Rectal smooth muscle tissue (tissue), 1 donor: ENCODE results near the gene UPF1.
A peak's percentile ranks its signal among the peaks of the same experiment; 100 is the strongest.
"Not testable (repeated sequence)": the region's sequence is repeated elsewhere in the genome, so short reads cannot be mapped to it uniquely, and the experiment has no call there.

Source experiments
- H3K27ac ChIP-seq: one replicate; pipeline ENCODE4 v1.7.0; 2013; ENCODE audit warnings: low read depth, low read length, inconsistent platforms
- H3K27me3 ChIP-seq: one replicate; pipeline ENCODE4 v1.7.0; 2013; ENCODE audit warnings: low read length; ENCODE audit not compliant: control insufficient read depth, insufficient read depth
- H3K36me3 ChIP-seq: one replicate; pipeline ENCODE4 v1.7.0; 2013; ENCODE audit warnings: low read length; ENCODE audit not compliant: control insufficient read depth, insufficient read depth
- H3K4me1 ChIP-seq: one replicate; pipeline ENCODE4 v1.7.0; 2013; ENCODE audit warnings: low read length; ENCODE audit not compliant: control insufficient read depth, insufficient read depth
- H3K4me3 ChIP-seq: one replicate; pipeline ENCODE4 v1.7.0; 2013; ENCODE audit warnings: low read length
- H3K9ac ChIP-seq: one replicate; pipeline ENCODE4 v1.7.0; 2013; ENCODE audit warnings: low read length

The UPF1 gene

DNA sequence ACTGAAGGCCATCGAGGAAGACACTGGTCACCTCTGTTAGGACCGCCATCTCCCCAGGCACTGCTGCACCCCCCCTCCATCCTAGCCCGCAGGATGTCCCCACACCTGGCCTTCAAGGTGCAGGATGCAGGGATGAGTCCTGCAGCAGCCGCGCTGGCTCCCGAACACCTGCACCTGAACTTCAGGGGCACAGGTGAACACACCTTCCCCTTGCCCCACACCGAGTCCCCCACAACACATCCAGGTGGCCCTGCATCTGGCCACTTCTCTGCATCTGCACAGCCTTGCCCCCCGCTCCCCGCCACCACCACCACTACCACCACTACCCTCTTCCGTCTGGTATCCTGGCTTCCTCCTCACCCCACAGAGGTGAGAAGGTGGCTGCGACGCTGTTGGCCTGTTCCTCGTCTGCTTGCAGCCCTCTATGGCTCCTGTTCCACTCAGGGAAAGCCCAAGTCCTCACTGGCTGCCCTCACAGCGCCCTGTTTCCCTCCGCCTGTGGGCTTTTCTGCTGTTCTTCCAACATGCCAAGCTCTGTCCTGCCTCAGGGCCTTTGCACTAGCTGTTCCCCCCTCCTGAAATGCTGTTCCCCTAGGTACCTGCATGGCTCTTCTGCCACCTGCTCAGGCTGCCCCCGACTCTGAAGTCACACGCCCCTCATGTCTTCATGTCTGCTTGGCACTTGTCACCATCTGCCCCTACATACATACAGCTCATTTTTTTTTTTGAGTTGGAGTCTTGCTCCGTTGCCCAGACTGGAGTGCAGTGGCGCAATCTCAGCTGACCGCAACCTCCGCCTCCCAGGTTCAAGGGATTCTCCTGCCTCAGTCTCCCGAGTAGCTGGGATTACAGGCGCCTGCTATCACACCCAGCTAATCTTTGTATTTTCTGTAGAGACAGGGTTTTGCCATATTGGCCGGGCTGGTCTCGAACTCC, 65.6 kb downstream of the UPF1 start:
- H3K4me1 ChIP-seq, result peaks cover 3% of the 10 kb centered on the region
- H3K36me3 ChIP-seq, result peaks cover 15% of the 10 kb centered on the region
- peak overlapping the region; percentile 40 for H3K9ac ChIP-seq
- H3K27ac ChIP-seq, result no peak overlapping the region
- H3K27me3 ChIP-seq, result peaks cover 25% of the 10 kb centered on the region
- H3K4me3 ChIP-seq, result no peak overlapping the region

DNA sequence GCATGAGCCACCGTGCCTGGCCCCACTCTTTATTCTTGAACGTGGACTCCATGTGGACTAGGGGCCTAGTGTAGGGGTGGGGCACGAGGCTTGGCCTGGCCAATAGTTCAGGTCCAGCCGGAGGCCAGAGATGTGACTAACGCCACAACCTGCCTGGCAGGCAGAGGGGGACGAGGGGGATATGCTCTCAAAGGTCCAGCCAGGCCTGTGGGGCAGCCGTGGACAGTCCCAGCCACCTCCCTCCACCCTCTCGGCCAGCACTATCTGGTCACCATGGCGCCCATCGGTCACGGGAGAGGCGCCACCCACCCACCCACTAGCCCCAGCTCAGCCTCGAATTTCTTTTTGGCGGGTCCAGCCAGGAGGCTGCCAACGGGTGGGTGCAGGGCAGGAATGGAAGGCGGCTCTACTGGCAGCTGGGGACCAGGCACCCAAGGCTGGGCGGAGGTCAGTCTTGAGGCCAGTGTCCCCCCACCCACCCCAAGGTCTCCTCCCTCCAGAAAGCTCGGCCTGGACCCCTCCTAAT, 66.4 kb downstream of the UPF1 start:
- Histone ChIP-seq H3K4me3 (no peak overlapping the region), H3K4me1 (peaks cover 3% of the 10 kb centered on the region), H3K27me3 (peaks cover 25% of the 10 kb centered on the region), H3K9ac (no peak overlapping the region), H3K36me3 (peaks cover 15% of the 10 kb centered on the region), H3K27ac (no peak overlapping the region)

DNA sequence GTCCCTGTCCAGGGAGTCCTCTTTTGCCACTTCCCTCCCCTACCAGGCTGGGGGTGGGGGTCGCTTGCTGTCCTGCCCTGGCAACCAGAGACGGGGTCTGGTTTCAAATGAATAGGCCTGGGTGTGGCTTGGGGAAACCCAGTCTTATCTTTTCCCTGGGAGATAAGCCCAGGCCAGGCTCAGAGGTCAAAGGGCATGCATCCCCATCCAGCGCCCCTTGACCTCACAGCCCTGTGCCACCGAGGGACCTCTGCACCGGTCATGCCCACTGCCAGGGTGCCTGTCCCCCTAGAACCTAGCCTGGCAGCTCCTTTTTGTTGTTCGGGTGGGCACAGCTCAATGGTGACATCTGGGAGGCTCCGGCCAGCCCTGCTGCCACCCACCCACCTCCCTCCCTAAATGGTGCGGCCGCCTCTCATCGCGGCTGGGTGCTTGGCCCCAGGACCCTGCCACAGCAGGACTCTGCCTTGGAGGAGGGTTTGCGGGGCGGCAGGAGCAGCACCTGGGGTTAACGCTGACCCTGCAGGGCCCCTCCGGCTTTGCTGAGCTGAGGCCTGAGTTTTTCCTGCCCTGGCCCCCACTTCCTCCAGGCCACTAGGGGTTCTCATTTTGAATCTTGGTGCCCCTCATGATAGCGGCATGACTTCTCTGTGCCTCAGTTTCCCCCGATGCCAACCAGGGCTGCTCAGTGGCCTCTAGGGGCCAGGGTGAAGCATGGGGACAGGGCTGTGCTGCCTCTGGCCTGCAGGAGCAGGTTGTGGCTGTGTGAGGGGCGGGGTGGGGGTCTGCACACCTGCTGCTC, 67.0 kb downstream of the UPF1 start:
- H3K4me3 ChIP-seq, result no peak overlapping the region
- H3K27me3 ChIP-seq, result peaks cover 19% of the 10 kb centered on the region
- H3K4me1 ChIP-seq, result peaks cover 3% of the 10 kb centered on the region
- peaks cover 15% of the 10 kb centered on the region for H3K36me3 ChIP-seq
- H3K27ac ChIP-seq, result no peak overlapping the region
- no peak overlapping the region for H3K9ac ChIP-seq

DNA sequence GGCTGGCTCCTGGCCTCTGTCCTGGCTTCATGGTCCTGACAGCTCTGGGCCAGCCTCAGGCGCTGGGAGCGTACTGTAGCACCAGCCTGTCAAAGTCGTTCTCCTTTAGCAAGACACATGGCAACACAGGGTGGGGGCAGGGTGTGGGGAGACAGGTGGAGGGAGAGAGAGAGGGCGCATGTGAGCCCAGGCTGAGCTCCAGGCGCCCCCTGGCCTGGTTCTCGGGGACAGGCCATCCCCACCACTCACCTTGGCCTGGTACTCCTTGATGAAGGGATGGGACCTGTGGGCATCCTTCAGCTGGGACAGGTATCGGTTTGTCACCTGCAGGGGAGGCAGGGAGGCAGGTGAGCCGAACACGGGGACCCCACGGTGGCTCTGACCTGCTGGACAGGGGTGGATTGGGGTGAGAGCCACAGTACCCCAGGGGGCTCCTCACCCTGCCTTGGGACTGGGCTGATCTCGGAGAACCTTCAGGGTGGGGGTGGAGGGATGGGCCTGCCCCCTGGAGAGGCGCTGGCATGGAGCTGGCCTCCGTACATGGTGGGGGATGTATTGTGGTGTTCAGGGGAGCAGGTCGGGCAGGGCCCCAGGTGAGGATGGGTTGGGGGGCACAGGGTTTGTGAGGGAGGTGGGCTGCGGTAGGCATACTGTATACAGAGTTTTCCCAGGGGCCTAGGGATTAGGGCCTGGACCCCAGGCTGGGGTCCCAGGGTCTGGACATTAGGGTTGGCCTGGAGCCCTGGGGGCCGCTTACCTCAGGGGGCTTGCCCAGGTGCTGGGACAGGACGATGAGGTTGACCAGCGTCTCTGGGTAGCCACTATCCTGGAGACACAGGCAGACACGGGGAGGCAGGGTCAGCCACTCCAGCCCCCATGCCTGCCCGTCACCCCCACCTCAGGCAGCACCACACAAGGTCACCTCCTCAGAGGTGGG, 68.1 kb downstream of the UPF1 start:
- peaks cover 19% of the 10 kb centered on the region for H3K36me3 ChIP-seq
- peaks cover 10% of the 10 kb centered on the region for H3K27me3 ChIP-seq
- no peak overlapping the region for H3K27ac ChIP-seq
- no peak overlapping the region for H3K9ac ChIP-seq
- H3K4me3 ChIP-seq, result no peak overlapping the region
- H3K4me1 ChIP-seq, result peaks cover 3% of the 10 kb centered on the region

DNA sequence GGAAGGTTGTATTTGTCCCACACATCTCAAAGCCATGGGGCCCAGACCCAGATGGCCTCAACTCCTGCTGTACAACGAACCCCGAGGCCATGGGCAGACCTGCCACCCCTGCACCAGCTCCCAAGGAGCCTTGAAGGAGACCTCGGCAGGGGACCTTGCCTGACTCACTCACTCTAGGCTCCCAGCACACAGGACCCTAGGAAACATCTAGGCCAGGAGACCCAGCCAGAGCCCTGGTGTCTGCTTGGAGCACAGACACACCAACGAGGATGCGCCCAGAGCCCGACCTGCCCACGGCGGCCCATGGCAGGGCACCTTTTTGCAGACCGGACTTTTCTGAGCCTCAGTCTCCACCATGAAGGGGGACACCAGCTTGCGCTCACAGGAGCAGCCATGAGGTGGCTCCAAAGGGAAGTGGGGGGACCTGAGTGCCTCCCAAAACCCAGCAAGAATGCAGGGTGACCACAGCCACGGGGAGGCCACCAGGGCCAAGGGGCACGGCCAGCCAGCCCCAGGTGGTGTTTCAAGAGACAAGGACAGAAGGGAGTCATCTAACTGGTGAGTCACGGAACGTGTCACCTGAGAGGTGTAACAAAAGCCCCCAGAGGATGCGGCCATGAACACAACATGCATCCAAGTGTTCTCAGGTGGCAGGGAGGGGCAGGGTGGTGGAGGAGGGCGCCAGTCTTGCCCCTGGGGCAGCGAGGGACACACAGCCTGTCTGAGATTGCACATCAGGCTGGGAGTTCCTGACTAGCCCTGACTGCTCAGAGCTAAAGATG, 69.1 kb downstream of the UPF1 start:
- no peak overlapping the region for H3K27ac ChIP-seq
- no peaks in the 10 kb centered on the region for H3K4me1 ChIP-seq
- H3K36me3 ChIP-seq, result peaks cover 19% of the 10 kb centered on the region
- H3K4me3 ChIP-seq, result no peak overlapping the region
- peaks cover 8% of the 10 kb centered on the region for H3K27me3 ChIP-seq
- H3K9ac ChIP-seq, result no peak overlapping the region

DNA sequence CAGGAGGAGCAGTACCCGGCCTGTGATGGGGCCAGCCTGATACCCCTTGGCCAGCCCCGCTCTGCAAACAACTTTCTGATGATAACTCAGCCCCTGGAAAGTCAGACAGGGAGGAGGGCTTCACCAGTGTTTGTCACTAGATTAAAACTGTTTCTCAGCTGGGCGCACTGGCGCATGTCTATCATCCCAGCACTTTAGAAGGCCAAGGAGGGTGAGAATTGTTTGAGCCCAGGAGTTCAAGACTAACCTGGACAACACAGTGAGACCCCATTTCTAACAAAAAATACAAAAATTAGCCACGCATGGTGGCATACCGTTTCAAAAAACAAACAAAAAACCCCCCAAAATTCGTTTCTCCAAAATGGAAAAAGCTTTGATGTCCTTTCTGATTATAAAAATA, 69.7 kb downstream of the UPF1 start:
- H3K36me3 ChIP-seq, result peaks cover 19% of the 10 kb centered on the region
- H3K4me3 ChIP-seq, result no peak overlapping the region
- no peaks in the 10 kb centered on the region for H3K4me1 ChIP-seq

DNA sequence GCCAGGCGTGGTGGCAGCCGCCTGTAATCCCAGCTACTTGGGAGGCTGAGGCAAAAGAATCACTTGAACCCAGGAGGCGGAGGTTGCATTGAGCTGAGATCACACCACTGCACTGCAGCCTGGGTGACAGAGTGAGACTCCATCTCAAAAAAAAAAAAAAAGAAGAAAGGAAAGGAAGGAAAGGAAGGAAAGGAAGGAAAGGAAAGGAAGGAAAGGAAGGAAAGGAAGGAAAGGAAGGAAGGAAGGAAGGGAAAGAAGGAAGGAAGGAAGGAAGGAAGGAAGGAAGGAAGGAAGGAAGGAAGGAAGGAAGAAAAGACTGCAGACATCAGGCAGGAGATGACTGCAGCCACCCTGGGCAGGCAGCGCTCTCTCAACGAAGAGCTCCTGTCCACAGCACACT, 70.8 kb downstream of the UPF1 start:
- not testable (repeated sequence) for H3K4me1 ChIP-seq, H3K27ac ChIP-seq, H3K4me3 ChIP-seq, H3K9ac ChIP-seq, H3K27me3 ChIP-seq
- H3K36me3 ChIP-seq, result peaks cover 23% of the 10 kb centered on the region

More for the DNA sequence above, 69.7 kb downstream of the UPF1 start:
- peaks cover 8% of the 10 kb centered on the region for H3K27me3 ChIP-seq
- no peak overlapping the region for H3K27ac ChIP-seq
- H3K9ac ChIP-seq, result no peak overlapping the region

DNA sequence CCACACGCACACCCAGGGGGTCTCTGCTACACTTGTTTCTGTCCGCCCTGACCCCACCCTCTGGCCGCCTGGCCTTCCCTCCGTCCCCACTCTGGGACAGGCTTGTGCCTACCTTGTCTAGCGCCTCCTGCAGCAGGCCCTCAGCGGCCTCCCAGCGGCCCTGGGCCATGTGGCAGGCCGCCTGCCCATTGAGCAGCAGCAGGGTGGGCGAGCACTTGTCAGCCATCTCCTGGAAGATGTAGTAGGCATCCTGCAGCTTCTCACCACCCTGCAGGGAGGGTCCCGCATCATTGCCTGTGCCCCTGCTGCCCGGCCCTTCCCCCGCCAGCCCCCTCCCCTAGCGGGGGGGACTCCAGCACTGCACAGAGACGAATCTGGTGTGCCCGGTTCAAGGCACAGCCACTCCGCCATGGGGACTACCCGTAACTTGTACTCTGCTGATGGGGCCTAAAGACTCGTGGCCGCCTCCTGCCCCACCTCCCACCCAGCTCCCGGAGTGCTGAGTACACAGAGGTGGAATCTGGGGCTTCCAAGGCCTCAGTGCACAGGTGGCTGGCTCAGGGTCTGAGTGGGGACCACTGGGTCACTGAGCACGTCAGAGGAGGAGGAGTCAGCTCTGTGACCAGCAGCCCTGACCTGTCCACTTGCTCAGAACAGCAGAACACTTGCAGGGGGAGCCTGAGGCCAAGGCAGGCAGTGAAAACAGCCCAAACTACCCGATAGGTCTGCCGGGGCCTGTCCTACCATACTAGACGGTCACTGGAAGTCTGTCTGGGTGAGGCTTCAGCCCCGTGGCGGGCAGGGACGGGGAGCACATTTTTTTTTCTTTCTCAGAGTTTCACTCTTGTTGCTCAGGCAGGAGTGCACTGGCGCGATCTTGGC, 71.6 kb downstream of the UPF1 start:
- no peaks in the 10 kb centered on the region for H3K27me3 ChIP-seq
- no peak overlapping the region for H3K9ac ChIP-seq
- no peak overlapping the region for H3K4me3 ChIP-seq
- H3K36me3 ChIP-seq, result peaks cover 23% of the 10 kb centered on the region
- H3K4me1 ChIP-seq, result no peaks in the 10 kb centered on the region
- no peak overlapping the region for H3K27ac ChIP-seq

DNA sequence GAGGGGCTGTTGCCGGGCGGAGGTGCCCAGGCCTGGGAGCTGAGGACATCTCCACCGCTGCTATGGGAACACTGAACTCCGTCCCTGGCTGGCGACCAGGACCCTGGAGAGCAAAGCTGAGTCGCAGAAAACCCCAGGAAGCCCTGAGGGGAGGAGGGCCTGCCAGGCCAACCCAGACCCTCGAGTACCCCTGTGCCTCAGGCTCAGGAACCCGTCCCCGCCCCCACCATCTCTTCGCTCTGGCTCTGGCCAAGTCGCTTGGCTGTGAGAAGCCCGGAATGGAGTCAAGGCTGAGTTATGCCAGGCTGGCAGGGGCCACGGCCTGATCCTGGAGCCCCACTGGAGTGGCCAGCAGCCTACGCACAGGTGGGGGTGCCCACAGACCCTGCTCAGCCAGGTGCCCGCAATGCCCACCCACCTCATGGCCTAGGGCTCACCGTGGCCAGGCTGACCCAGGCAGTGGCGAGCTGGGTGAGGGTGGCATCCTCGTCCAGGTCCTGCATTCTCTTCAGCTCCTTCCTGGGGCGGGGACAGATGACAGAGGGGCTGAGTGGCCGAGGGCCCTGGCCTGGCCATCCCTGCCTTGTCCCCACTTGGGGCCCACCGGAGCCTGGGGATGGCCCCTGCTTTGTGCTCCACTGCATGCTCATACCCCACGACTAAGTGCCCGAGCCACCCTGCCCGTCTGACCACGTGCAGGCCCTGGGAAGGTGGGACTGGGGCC, 72.7 kb downstream of the UPF1 start:
- no peak overlapping the region for H3K9ac ChIP-seq
- peaks cover 22% of the 10 kb centered on the region for H3K36me3 ChIP-seq
- no peaks in the 10 kb centered on the region for H3K27me3 ChIP-seq
- no peak overlapping the region for H3K27ac ChIP-seq
- no peaks in the 10 kb centered on the region for H3K4me1 ChIP-seq
- H3K4me3 ChIP-seq, result no peak overlapping the region

DNA sequence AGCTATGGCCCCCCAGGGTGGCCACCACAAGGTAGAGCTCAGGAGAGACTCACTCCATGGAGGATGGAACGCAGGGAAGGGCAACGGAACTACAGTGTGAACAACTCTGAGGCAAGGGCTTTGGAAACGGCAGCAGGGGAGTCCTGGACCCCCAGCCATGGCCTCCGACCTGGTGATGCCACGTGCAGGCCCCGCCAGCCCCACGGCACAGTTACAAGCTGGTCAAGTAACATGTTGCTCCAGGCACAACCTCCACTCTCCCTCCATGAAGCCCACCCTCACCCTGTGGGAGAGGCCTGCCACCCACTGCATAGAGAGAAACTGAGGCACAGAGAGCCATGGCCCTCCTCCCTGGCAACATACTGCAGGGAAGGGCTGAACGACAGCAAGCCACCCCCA, 73.3 kb downstream of the UPF1 start:
- no peaks in the 10 kb centered on the region for H3K4me1 ChIP-seq
- H3K9ac ChIP-seq, result no peak overlapping the region
- peaks cover 19% of the 10 kb centered on the region for H3K36me3 ChIP-seq
- no peak overlapping the region for H3K4me3 ChIP-seq
- H3K27ac ChIP-seq, result no peak overlapping the region
- no peaks in the 10 kb centered on the region for H3K27me3 ChIP-seq
